Body of pancreas (tissue), 4 donors: ENCODE results near the gene KRTAP12-3. TPM values are rescaled to one million over a fixed set of nuclear protein-coding genes. Genes with fewer than 3 reads are reported as not detected.
"Not testable (repeated sequence)": the region's sequence is repeated elsewhere in the genome, so short reads cannot be mapped to it uniquely, and the experiment has no call there.

Experiments used
- ATAC-seq: fragments of 150-250 bp; one replicate; pipeline ENCODE4 v1.9.1; 2016
- DNase-seq, 4 donors: peaks; one replicate each; pipeline ENCODE4 v3.0.0-alpha.2; 2019
- H3K27ac ChIP-seq, 4 donors: fragments of 200-600 bp; sonication (generic); 1 replicate in 3 of 4; 2 replicates in 1 of 4; pipeline versions ENCODE4 v1.5.1 to v1.6.1; 2016 to 2019; ENCODE audit warnings: mild to moderate bottlenecking in 1 of 4, mixed read lengths in 1 of 4, moderate library complexity in 1 of 4
- H3K27me3 ChIP-seq, 2 donors: fragments of 200-600 bp; sonication (generic); one replicate each; pipeline ENCODE4 v1.6.0; 2016; ENCODE audit warnings: mild to moderate bottlenecking in 1 of 2
- H3K36me3 ChIP-seq, 2 donors: fragments of 200-600 bp; sonication (generic); replicated peaks in 1 of 2; 2 replicates each; pipeline ENCODE4 v1.5.1; 2016; ENCODE audit warnings: low read depth in 2 of 2; ENCODE audit not compliant: insufficient read depth in 1 of 2
- H3K4me1 ChIP-seq: fragments of 200-600 bp; sonication (generic); one replicate; pipeline ENCODE4 v1.6.0; 2016
- H3K4me3 ChIP-seq, 2 donors: fragments of 200-600 bp; sonication (generic); 1 replicate in 1 of 2; 2 replicates in 1 of 2; pipeline ENCODE4 v1.5.1; 2016 to 2019
- H3K9me3 ChIP-seq, 3 donors: fragments of 200-600 bp; sonication (generic); 1 replicate in 2 of 3; 2 replicates in 1 of 3; pipeline ENCODE4 v1.5.1; 2016
- CTCF ChIP-seq, 7 experiments: fragments of 450-650 bp in 4 of 7; fragments of 200-600 bp in 3 of 7; sonication (generic) in 3 of 7; IDR thresholded peaks; one replicate each; pipeline ENCODE4 v1.5.1; 2016 to 2019; ENCODE audit warnings: antibody characterized with exemption in 7 of 7
- POLR2A ChIP-seq, 3 donors: fragments of 450-650 bp; IDR thresholded peaks; one replicate each; pipeline ENCODE4 v1.6.1; 2016; ENCODE audit warnings: antibody characterized with exemption in 3 of 3, mild to moderate bottlenecking in 2 of 3
- WGBS, 2 donors: methylation state at CpG; one replicate each; pipeline ENCODE4 v1.1.5; 2017; 5-methylcytosine and 5-hydroxymethylcytosine counted together
- intact Hi-C: fragments of 100-400 bp; cut with DNase I; formaldehyde crosslinking; loops from one replicate; pipeline ENCODE4 v1.15.1; 2023
- total RNA-seq, 2 donors: library from RNA; depleted of rRNA; stranded (reverse); fragments of >200 nt; gene quantifications; one replicate each; pipeline ENCODE4 v1.1.0, GENCODE V29; 2016

KRTAP12-3 gene
- total RNA-seq, 2 donors from 2014 or later: not detected

- DNase-seq (no peak), ATAC-seq (no peak)
- WGBS, 2 donors: 55 to 56% methylated on average over 14 to 15 of the region's 15 CpGs
- H3K4me1 ChIP-seq: no peaks in the 10 kb centered on the region
- no peak overlapping the region for H3K27ac ChIP-seq
- H3K9me3 ChIP-seq: peaks cover 0 to 6% (median 0%) of the 10 kb centered on the region in 3 donors
- H3K27me3 ChIP-seq: no peaks in the 10 kb centered on the region
- intact Hi-C loops: no loop called here
- H3K4me3 ChIP-seq: no peak overlapping the region
- no peaks in the 10 kb centered on the region for H3K36me3 ChIP-seq
- TF ChIP-seq POLR2A (IDR thresholded peaks at IDR 0.05) (no peak), CTCF (IDR thresholded peaks at IDR 0.05) (no peak)
Observed at GRCh38 chr21:44636209-44637017, 21.3 kb upstream of the KRTAP12-3 start.

- no peak for ATAC-seq
- DNase-seq: no peak
- no peaks in the 10 kb centered on the region for H3K4me1 ChIP-seq
- 36 to 41% methylated on average over 4 to 20 of the region's 21 CpGs for WGBS, 2 donors
- no peaks in the 10 kb centered on the region for H3K36me3 ChIP-seq
- TF ChIP-seq POLR2A (IDR thresholded peaks at IDR 0.05): no peak
- no peak for TF ChIP-seq CTCF (IDR thresholded peaks at IDR 0.05)
- H3K4me3 ChIP-seq: no peak within 1 kb of the TSS
- H3K9me3 ChIP-seq: peaks cover 0 to 4% (median 0%) of the 10 kb centered on the region in 3 donors
- intact Hi-C loops: no loop called here
- H3K27me3 ChIP-seq: no peaks in the 10 kb centered on the region
- H3K27ac ChIP-seq: no peak within 1 kb of the TSS
Observed at GRCh38 chr21:44637018-44637850, 20.5 kb upstream of the KRTAP12-3 start, which contains the start of gene KRTAP10-10. Gene KRTAP10-10, plus strand, starts transcription at chr21:44637356. Its CDS starts 62 bp downstream, at chr21:44637418.

GRCh38 chr21:44637851-44638348, 19.8 kb upstream of the KRTAP12-3 start:
- intact Hi-C loops, H3K4me1 ChIP-seq, ATAC-seq, H3K27ac ChIP-seq, H3K4me3 ChIP-seq, H3K9me3 ChIP-seq, DNase-seq, H3K27me3 ChIP-seq, H3K36me3 ChIP-seq: not testable (repeated sequence)
- WGBS, 2 donors: 47 to 48% methylated on average over 8 to 11 of the region's 12 CpGs

DNA sequence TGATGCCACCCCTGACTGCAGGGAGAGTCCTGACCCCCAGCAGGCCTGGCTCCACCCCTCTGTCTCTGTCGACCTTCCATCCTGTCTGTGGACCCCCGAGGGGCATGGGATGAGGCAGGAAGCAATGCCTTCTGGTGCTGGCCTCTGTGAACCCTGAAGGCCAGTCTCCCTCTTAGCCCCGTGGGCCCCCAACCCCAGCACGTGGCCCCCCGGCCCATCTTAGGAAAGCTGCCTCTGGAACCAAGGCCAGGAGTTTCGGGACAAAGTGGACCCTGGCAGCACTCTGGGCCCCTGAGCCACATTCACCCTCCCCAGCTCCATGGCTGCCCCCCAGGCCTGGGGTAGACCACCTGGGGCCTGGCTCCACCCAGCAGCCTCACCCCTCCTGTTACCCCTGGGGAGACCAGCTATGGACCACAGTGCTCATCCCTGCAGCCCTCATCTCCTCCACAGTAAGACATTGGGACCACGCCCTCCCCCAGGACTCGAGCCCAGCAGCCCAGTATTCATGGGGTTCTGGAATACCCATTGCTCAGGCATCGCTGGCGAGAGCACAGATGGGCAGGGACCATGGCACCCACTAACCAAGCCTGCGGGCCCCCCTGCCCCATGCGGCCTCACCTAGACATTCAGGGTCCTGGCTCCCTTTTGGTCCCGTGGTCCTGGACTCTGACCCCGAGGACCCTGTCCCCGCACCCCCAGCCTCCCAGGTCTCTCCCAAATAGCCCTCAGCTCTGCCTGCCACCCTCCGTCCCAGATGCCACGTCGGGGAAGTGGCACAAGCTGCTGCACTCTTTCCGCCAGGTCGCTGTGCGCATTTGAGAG, 19.0 kb upstream of the KRTAP12-3 start:
- intact Hi-C loops, H3K4me1 ChIP-seq, DNase-seq, H3K36me3 ChIP-seq, H3K27ac ChIP-seq, H3K4me3 ChIP-seq, H3K27me3 ChIP-seq, ATAC-seq, H3K9me3 ChIP-seq: not testable (repeated sequence)
- 61 to 84% methylated on average over 11 to 12 of the region's 21 CpGs for WGBS, 2 donors

DNA sequence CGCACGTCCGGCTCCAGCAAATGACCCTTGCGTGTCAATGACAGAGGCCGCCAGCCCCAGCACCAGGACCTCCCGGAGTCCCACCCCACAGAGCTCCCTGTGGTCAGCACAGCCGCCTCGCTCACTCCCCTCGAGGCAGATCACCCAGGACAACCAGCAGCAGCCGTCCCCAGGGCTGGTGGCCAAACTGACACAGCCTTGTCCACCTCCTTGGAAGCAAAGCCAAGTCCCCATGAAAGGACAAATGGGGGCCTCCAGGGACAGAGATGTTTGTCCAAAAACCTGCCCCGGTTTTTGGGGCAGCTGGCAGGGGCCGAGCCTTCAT, 18.4 kb upstream of the KRTAP12-3 start:
- no peak for DNase-seq
- intact Hi-C loops: no loop called here
- Histone ChIP-seq H3K27me3 (no peaks in the 10 kb centered on the region), H3K36me3 (no peaks in the 10 kb centered on the region), H3K9me3 (no peaks in the 10 kb centered on the region), H3K4me1 (no peaks in the 10 kb centered on the region), H3K27ac (no peak overlapping the region), H3K4me3 (no peak overlapping the region)
- 67 to 68% methylated on average over 8 to 12 of the region's 12 CpGs for WGBS, 2 donors
- TF ChIP-seq CTCF (IDR thresholded peaks at IDR 0.05) (no peak), POLR2A (IDR thresholded peaks at IDR 0.05) (no peak)
- ATAC-seq: no peak
